WTC11 (cell line): ENCODE data around the gene IL1B. TPM values are rescaled to one million over a fixed set of nuclear protein-coding genes. Genes with fewer than 3 reads are reported as not detected.

Source experiments
- ATAC-seq: fragments of 200-7000 bp; cut with Tn5 transposase; 2 replicates; pipeline ENCODE4 v1.10.0; 2021; ENCODE audit warnings: mild to moderate bottlenecking, moderate library complexity
- CTCF ChIA-PET: fragments of 300-600 bp; sonication (Branson Sonifier 250); formaldehyde crosslinking; loops from one replicate; lab custom pipeline; 2021; ENCODE audit warnings: antibody characterized with exemption; lab: Charles Lee
- POLR2A ChIA-PET: fragments of 350-600 bp; sonication (Branson Sonifier 250); formaldehyde crosslinking; loops from one replicate; lab custom pipeline; 2021; ENCODE audit warnings: antibody characterized with exemption; lab: Charles Lee
- DNase-seq: peaks from one replicate; pipeline ENCODE4 v3.0.0; 2021; ENCODE audit warnings: low spot score
- H3K27ac Mint-ChIP-seq: 2 replicates; pipeline ENCODE4 v1.8.0; 2021; ENCODE audit warnings: mixed read lengths
- H3K27me3 Mint-ChIP-seq: 2 replicates; pipeline ENCODE4 v1.8.0; 2021; ENCODE audit warnings: low read depth, mild to moderate bottlenecking, moderate library complexity, mixed read lengths
- H3K36me3 Mint-ChIP-seq: 2 replicates; pipeline ENCODE4 v1.8.0; 2021; ENCODE audit warnings: mixed read lengths
- H3K4me1 Mint-ChIP-seq: 2 replicates; pipeline ENCODE4 v1.8.0; 2022; ENCODE audit warnings: mixed read lengths
- H3K4me3 Mint-ChIP-seq: 2 replicates; pipeline ENCODE4 v1.8.0; 2021; ENCODE audit warnings: mild to moderate bottlenecking, moderate library complexity, mixed read lengths
- H3K9me3 Mint-ChIP-seq: 2 replicates; pipeline ENCODE4 v1.8.0; 2021; ENCODE audit warnings: mixed read lengths
- CREB1 ChIP-seq: sonication (generic); formaldehyde crosslinking; IDR thresholded peaks from 2 replicates; pipeline ENCODE4 v1.8.0; 2023; ENCODE audit warnings: mild to moderate bottlenecking, missing genetic modification reagents
- CREM ChIP-seq: sonication (generic); formaldehyde crosslinking; IDR thresholded peaks from 2 replicates; pipeline ENCODE4 v1.8.1; 2022; ENCODE audit warnings: mild to moderate bottlenecking, missing genetic modification reagents, moderate library complexity
- CTCF ChIP-seq: fragments of 200-600 bp; IDR thresholded peaks from 2 replicates; pipeline ENCODE4 v1.8.0; 2022; ENCODE audit warnings: antibody characterized with exemption
- ELF4 ChIP-seq: sonication (generic); formaldehyde crosslinking; IDR thresholded peaks from 2 replicates; pipeline ENCODE4 v1.8.1; 2022; ENCODE audit warnings: low read depth, mild to moderate bottlenecking, moderate library complexity, missing genetic modification reagents
- EMX1 ChIP-seq: fragments of 250-450 bp; sonication (Bioruptor Pico); IDR thresholded peaks from 2 replicates; pipeline ENCODE4 v1.8.0; 2021; ENCODE audit warnings: mild to moderate bottlenecking
- FOXJ3 ChIP-seq: sonication (generic); formaldehyde crosslinking; IDR thresholded peaks from 2 replicates; pipeline ENCODE4 v1.9.0; 2021; ENCODE audit warnings: missing genetic modification reagents, mild to moderate bottlenecking, borderline replicate concordance
- FOXK1 ChIP-seq: sonication (generic); formaldehyde crosslinking; IDR thresholded peaks from 2 replicates; pipeline ENCODE4 v1.8.0; 2022; ENCODE audit warnings: mild to moderate bottlenecking, moderate library complexity, missing genetic modification reagents
- GRHL2 ChIP-seq: fragments of 250-450 bp; sonication (Bioruptor Pico); IDR thresholded peaks from 2 replicates; pipeline ENCODE4 v1.8.0; 2022; ENCODE audit warnings: mild to moderate bottlenecking, moderate library complexity; ENCODE audit not compliant: insufficient replicate concordance, severe bottlenecking
- IRF2 ChIP-seq: sonication (generic); formaldehyde crosslinking; IDR thresholded peaks from 2 replicates; pipeline ENCODE4 v1.8.0; 2022; ENCODE audit warnings: low read depth, missing genetic modification reagents, borderline replicate concordance
- MYBL2 ChIP-seq: sonication (generic); formaldehyde crosslinking; IDR thresholded peaks from 2 replicates; pipeline ENCODE4 v1.8.1; 2023; ENCODE audit warnings: mild to moderate bottlenecking, moderate library complexity, missing genetic modification reagents
- NR2C2 ChIP-seq: sonication (generic); formaldehyde crosslinking; IDR thresholded peaks from 2 replicates; pipeline ENCODE4 v1.8.0; 2022; ENCODE audit warnings: mild to moderate bottlenecking, missing genetic modification reagents
- SMAD3 ChIP-seq: sonication (generic); formaldehyde crosslinking; IDR thresholded peaks from 2 replicates; pipeline ENCODE4 v1.8.0; 2022; ENCODE audit warnings: missing genetic modification reagents, mild to moderate bottlenecking, borderline replicate concordance
- TEAD1 ChIP-seq: sonication (generic); formaldehyde crosslinking; IDR thresholded peaks from 2 replicates; pipeline ENCODE4 v1.8.0; 2022; ENCODE audit warnings: mild to moderate bottlenecking, missing genetic modification reagents
- TEAD4 ChIP-seq: sonication (generic); formaldehyde crosslinking; IDR thresholded peaks from 2 replicates; pipeline ENCODE4 v1.8.0; 2022; ENCODE audit warnings: mild to moderate bottlenecking, missing genetic modification reagents
- ZNF219 ChIP-seq: sonication (generic); formaldehyde crosslinking; IDR thresholded peaks from 2 replicates; pipeline ENCODE4 v1.8.0; 2023; ENCODE audit warnings: missing genetic modification reagents, mild to moderate bottlenecking, borderline replicate concordance
- ZNF263 ChIP-seq: sonication (generic); formaldehyde crosslinking; IDR thresholded peaks from 2 replicates; pipeline ENCODE4 v1.8.1; 2022; ENCODE audit warnings: low read depth, mild to moderate bottlenecking, moderate library complexity, missing genetic modification reagents
- ZNF317 ChIP-seq: sonication (generic); formaldehyde crosslinking; IDR thresholded peaks from 2 replicates; pipeline ENCODE4 v1.8.1; 2023; ENCODE audit warnings: low read depth, mild to moderate bottlenecking, moderate library complexity, missing genetic modification reagents, borderline replicate concordance
- ZNF671 ChIP-seq: fragments of 250-450 bp; sonication (Bioruptor Pico); IDR thresholded peaks from 2 replicates; pipeline ENCODE4 v1.8.0; 2021; ENCODE audit warnings: mild to moderate bottlenecking
- total RNA-seq: library from RNA; stranded (reverse); gene quantifications from 3 replicates; pipeline ENCODE4 v1.2.3, GENCODE V29; 2021
- TF ChIP-seq, protein P1 (sequence below): sonication (generic); formaldehyde crosslinking; IDR thresholded peaks from 2 replicates; pipeline ENCODE4 v1.8.1; 2023; ENCODE audit warnings: mild to moderate bottlenecking, moderate library complexity, missing genetic modification reagents
- TF ChIP-seq, protein P2 (sequence below): sonication (generic); formaldehyde crosslinking; IDR thresholded peaks from 2 replicates; pipeline ENCODE4 v1.8.1; 2022; ENCODE audit warnings: low read depth, mild to moderate bottlenecking, moderate library complexity, missing genetic modification reagents, borderline replicate concordance
- TF ChIP-seq, protein P3 (sequence below): sonication (generic); formaldehyde crosslinking; IDR thresholded peaks from 2 replicates; pipeline ENCODE4 v1.8.0; 2022; ENCODE audit warnings: missing genetic modification reagents
- TF ChIP-seq, protein P4 (sequence below): sonication (generic); formaldehyde crosslinking; IDR thresholded peaks from 2 replicates; pipeline ENCODE4 v1.8.0; 2022; ENCODE audit warnings: mild to moderate bottlenecking, missing genetic modification reagents

IL1B gene
- total RNA-seq, 1 experiment from 2014 or later: not detected

GRCh38 chr2:112821682-112822081, 14.9 kb downstream of the IL1B start (continued):
- TF ChIP-seq, protein P1, sequence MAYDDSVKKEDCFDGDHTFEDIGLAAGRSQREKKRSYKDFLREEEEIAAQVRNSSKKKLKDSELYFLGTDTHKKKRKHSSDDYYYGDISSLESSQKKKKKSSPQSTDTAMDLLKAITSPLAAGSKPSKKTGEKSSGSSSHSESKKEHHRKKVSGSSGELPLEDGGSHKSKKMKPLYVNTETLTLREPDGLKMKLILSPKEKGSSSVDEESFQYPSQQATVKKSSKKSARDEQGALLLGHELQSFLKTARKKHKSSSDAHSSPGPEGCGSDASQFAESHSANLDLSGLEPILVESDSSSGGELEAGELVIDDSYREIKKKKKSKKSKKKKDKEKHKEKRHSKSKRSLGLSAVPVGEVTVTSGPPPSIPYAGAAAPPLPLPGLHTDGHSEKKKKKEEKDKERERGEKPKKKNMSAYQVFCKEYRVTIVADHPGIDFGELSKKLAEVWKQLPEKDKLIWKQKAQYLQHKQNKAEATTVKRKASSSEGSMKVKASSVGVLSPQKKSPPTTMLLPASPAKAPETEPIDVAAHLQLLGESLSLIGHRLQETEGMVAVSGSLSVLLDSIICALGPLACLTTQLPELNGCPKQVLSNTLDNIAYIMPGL (CRISPR knock-in tag): no peak
- TF ChIP-seq, all 79 proteins: peak for 0

GRCh38 chr2:112821142-112821541, 15.4 kb downstream of the IL1B start:
- ATAC-seq (peak; percentile 20), DNase-seq (no peak)
- Mint-ChIP-seq H3K9me3 (no peaks in the 10 kb centered on the region), H3K27ac (no peak overlapping the region), H3K4me3 (no peak overlapping the region), H3K36me3 (no peaks in the 10 kb centered on the region), H3K27me3 (no peaks in the 10 kb centered on the region; the same call in 1 of the 2 replicates), H3K4me1 (peaks cover 38% of the 10 kb centered on the region)
- CTCF ChIA-PET: interaction anchor here (1.6 kb wide), 1 partner anchor 138 kb away, joined by 4 read pairs; no protein-coding TSS in a partner anchor
- no peak for TF ChIP-seq IRF2 (CRISPR knock-in tag)
- no peak for TF ChIP-seq ZNF671
- no peak for TF ChIP-seq NR2C2
- TF ChIP-seq ZNF219 (CRISPR knock-in tag): no peak
- TF ChIP-seq TEAD4 (CRISPR knock-in tag): no peak
- TF ChIP-seq CTCF: no peak
- TF ChIP-seq ZNF263 (CRISPR knock-in tag): no peak
- no peak for TF ChIP-seq MYBL2 (CRISPR knock-in tag)
- TF ChIP-seq SMAD3: no peak
- TF ChIP-seq, protein P2, sequence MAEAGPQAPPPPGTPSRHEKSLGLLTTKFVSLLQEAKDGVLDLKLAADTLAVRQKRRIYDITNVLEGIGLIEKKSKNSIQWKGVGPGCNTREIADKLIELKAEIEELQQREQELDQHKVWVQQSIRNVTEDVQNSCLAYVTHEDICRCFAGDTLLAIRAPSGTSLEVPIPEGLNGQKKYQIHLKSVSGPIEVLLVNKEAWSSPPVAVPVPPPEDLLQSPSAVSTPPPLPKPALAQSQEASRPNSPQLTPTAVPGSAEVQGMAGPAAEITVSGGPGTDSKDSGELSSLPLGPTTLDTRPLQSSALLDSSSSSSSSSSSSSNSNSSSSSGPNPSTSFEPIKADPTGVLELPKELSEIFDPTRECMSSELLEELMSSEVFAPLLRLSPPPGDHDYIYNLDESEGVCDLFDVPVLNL (CRISPR knock-in tag): no peak
- TF ChIP-seq CREB1 (CRISPR knock-in tag): no peak
- POLR2A ChIA-PET: no interaction called here

DNA sequence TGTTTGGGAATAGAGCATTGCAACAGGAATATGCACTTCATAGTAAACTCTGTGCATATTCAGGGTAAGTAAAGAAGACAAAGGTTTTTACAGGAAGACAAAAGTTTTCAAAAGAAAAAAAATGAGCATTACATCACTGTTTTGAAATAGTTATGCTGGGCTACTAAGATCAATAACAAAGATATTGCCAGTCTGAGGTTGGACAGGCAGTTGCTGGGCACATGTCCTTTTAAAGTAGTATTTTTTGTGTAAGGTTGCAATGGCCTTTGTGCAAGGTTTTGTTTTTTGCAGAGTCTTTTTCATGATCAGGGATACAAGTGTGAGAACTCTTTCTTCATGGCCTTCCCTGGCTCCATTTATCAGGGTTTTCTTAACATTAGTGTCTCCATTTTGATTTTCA, 16.2 kb downstream of the IL1B start:
- Mint-ChIP-seq H3K36me3 (no peaks in the 10 kb centered on the region), H3K27ac (no peak overlapping the region), H3K4me3 (no peak overlapping the region), H3K9me3 (no peaks in the 10 kb centered on the region), H3K4me1 (peaks cover 38% of the 10 kb centered on the region), H3K27me3 (no peaks in the 10 kb centered on the region; the same call in 1 of the 2 replicates)
- CTCF ChIA-PET: interaction anchor here (1.6 kb wide), 1 partner anchor 139 kb away, joined by 4 read pairs; no protein-coding TSS in a partner anchor
- ATAC-seq (no peak), DNase-seq (no peak)
- POLR2A ChIA-PET: no interaction called here
- TF ChIP-seq, protein P2 (CRISPR knock-in tag): no peak
- TF ChIP-seq GRHL2 (CRISPR knock-in tag): no peak
- TF ChIP-seq, protein P3, sequence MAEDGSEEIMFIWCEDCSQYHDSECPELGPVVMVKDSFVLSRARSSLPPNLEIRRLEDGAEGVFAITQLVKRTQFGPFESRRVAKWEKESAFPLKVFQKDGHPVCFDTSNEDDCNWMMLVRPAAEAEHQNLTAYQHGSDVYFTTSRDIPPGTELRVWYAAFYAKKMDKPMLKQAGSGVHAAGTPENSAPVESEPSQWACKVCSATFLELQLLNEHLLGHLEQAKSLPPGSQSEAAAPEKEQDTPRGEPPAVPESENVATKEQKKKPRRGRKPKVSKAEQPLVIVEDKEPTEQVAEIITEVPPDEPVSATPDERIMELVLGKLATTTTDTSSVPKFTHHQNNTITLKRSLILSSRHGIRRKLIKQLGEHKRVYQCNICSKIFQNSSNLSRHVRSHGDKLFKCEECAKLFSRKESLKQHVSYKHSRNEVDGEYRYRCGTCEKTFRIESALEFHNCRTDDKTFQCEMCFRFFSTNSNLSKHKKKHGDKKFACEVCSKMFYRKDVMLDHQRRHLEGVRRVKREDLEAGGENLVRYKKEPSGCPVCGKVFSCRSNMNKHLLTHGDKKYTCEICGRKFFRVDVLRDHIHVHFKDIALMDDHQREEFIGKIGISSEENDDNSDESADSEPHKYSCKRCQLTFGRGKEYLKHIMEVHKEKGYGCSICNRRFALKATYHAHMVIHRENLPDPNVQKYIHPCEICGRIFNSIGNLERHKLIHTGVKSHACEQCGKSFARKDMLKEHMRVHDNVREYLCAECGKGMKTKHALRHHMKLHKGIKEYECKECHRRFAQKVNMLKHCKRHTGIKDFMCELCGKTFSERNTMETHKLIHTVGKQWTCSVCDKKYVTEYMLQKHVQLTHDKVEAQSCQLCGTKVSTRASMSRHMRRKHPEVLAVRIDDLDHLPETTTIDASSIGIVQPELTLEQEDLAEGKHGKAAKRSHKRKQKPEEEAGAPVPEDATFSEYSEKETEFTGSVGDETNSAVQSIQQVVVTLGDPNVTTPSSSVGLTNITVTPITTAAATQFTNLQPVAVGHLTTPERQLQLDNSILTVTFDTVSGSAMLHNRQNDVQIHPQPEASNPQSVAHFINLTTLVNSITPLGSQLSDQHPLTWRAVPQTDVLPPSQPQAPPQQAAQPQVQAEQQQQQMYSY (CRISPR knock-in tag): no peak
- no peak for TF ChIP-seq ELF4 (CRISPR knock-in tag)
- no peak for TF ChIP-seq FOXK1 (CRISPR knock-in tag)
- no peak for TF ChIP-seq TEAD1 (CRISPR knock-in tag)
- TF ChIP-seq ZNF317 (CRISPR knock-in tag): no peak
- no peak for TF ChIP-seq ZNF219 (CRISPR knock-in tag)
- TF ChIP-seq EMX1 (CRISPR knock-in tag): no peak
- TF ChIP-seq FOXJ3: no peak
- no peak for TF ChIP-seq CREM
- TF ChIP-seq, protein P4, sequence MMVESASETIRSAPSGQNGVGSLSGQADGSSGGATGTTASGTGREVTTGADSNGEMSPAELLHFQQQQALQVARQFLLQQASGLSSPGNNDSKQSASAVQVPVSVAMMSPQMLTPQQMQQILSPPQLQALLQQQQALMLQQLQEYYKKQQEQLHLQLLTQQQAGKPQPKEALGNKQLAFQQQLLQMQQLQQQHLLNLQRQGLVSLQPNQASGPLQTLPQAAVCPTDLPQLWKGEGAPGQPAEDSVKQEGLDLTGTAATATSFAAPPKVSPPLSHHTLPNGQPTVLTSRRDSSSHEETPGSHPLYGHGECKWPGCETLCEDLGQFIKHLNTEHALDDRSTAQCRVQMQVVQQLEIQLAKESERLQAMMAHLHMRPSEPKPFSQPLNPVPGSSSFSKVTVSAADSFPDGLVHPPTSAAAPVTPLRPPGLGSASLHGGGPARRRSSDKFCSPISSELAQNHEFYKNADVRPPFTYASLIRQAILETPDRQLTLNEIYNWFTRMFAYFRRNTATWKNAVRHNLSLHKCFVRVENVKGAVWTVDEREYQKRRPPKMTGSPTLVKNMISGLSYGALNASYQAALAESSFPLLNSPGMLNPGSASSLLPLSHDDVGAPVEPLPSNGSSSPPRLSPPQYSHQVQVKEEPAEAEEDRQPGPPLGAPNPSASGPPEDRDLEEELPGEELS (CRISPR knock-in tag): no peak
